Stomach (tissue), 9 donors: ENCODE results near the gene BMP10. TPM values are rescaled to one million over a fixed set of nuclear protein-coding genes. Genes with fewer than 3 reads are reported as not detected.

Experiments
- DNase-seq, 2 donors: peaks; one replicate each; pipeline versions ENCODE4 v3.0.0 to v3.0.0-alpha.2; 2013 to 2019
- H3K27ac ChIP-seq, 5 donors: fragments of 200-600 bp in 4 of 5; sonication (generic) in 4 of 5; one replicate each; pipeline ENCODE4 v1.5.1; 2013 to 2019; ENCODE audit warnings: mild to moderate bottlenecking in 1 of 5, moderate library complexity in 1 of 5
- H3K27me3 ChIP-seq, 3 donors: fragments of 200-600 bp; sonication (generic); one replicate each; pipeline ENCODE4 v1.5.1; 2017 to 2019; ENCODE audit warnings: mixed run types in 1 of 3
- H3K36me3 ChIP-seq, 4 donors: fragments of 200-600 bp; sonication (generic); 1 replicate in 3 of 4; 2 replicates in 1 of 4; pipeline ENCODE4 v1.5.1; 2016 to 2019
- H3K4me1 ChIP-seq, 4 donors: fragments of 200-600 bp; sonication (generic); one replicate each; pipeline ENCODE4 v1.5.1; 2016 to 2019
- H3K4me3 ChIP-seq, 4 donors: fragments of 200-600 bp; sonication (generic) in 3 of 4; one replicate each; pipeline ENCODE4 v1.5.1; 2016 to 2019; ENCODE audit warnings: mild to moderate bottlenecking in 1 of 4
- H3K9me3 ChIP-seq, 4 donors: fragments of 200-600 bp; sonication (generic); one replicate each; pipeline ENCODE4 v1.5.1; 2016 to 2019
- CTCF ChIP-seq, 7 experiments: fragments of 450-650 bp in 4 of 7; fragments of 200-600 bp in 3 of 7; sonication (generic) in 3 of 7; IDR thresholded peaks; one replicate each; pipeline ENCODE4 v1.5.1; 2016 to 2019; ENCODE audit warnings: antibody characterized with exemption in 7 of 7, control low read depth in 2 of 7, mild to moderate bottlenecking in 1 of 7
- EP300 ChIP-seq: sonication (generic); formaldehyde crosslinking; IDR thresholded peaks from one replicate; pipeline ENCODE4 v1.6.1; 2017; ENCODE audit warnings: antibody characterized with exemption
- POLR2A ChIP-seq, 4 donors: fragments of 450-650 bp; IDR thresholded peaks; one replicate each; pipeline ENCODE4 v1.6.1; 2016; ENCODE audit warnings: antibody characterized with exemption in 4 of 4, control low read depth in 2 of 4, mild to moderate bottlenecking in 1 of 4, moderate library complexity in 1 of 4
- POLR2AphosphoS5 ChIP-seq, 3 donors: sonication (generic); formaldehyde crosslinking; IDR thresholded peaks; one replicate each; pipeline ENCODE4 v1.6.1; 2016; ENCODE audit warnings: antibody characterized with exemption in 3 of 3
- WGBS, 5 donors: extraction: QIAGEN DNeasy Blood & Tissue Kit in 3 of 5; methylation state at CpG; one replicate each; pipeline versions ENCODE4 v1.1.5 to v1.1.7; 2013 to 2018; 5-methylcytosine and 5-hydroxymethylcytosine counted together
- intact Hi-C: fragments of 100-400 bp; cut with DNase I; formaldehyde crosslinking; loops from one replicate; pipeline ENCODE4 v1.15.1; 2023; ENCODE audit warnings: low total_unique reads
- polyA plus RNA-seq, 3 donors: library from polyadenylated mRNA; stranded (reverse); fragments of 200-250 nt; gene quantifications; one replicate each; pipeline ENCODE4 v1.2.3, GENCODE V29; 2013
- total RNA-seq, 5 donors: library from RNA; depleted of rRNA; stranded (reverse); fragments of >200 nt; gene quantifications; one replicate each; pipeline versions ENCODE4 v1.1.0 to v1.2.3, GENCODE V29; 2014 to 2016
- donor health status: healthy with polysubstance abuse.
- donor health status: Bipolar disorder and iron deficiency.
- donor health status: healthy.

BMP10 gene
- total and polyA plus RNA-seq, 8 donors: 0.37 TPM; not detected in 7

- no peak for DNase-seq
- Histone ChIP-seq H3K27me3 (no peaks in the 10 kb centered on the region), H3K27ac (peak overlapping the region in 4 of 5 donors; percentile 77 to 83 (median 80)), H3K4me1 (peaks cover 37 to 63% (median 41%) of the 10 kb centered on the region in 4 donors), H3K36me3 (no peaks in the 10 kb centered on the region), H3K4me3 (no peak overlapping the region), H3K9me3 (no peaks in the 10 kb centered on the region)
- intact Hi-C loops: no loop called here
- whole genome bisulfite sequencing, 5 donors: 94 to 100% (median 96%) methylated on average over 2 of the region's 2 CpGs
- TF ChIP-seq CTCF (IDR thresholded peaks at IDR 0.05) (no peak), POLR2A (IDR thresholded peaks at IDR 0.05) (no peak), POLR2AphosphoS5 (IDR thresholded peaks at IDR 0.05) (no peak), EP300 (no peak)
Observed at GRCh38 chr2:68833162-68833561, 38.0 kb downstream of the BMP10 start.

- WGBS, 5 donors: 52 to 67% (median 56%) methylated on average over 8 of the region's 8 CpGs
- peak in 1 of 2 donors; percentile 67 for DNase-seq
- Histone ChIP-seq H3K9me3 (no peaks in the 10 kb centered on the region), H3K27me3 (no peaks in the 10 kb centered on the region), H3K27ac (peak overlapping the region; percentile 65 to 83 (median 79)), H3K36me3 (no peaks in the 10 kb centered on the region), H3K4me3 (no peak overlapping the region), H3K4me1 (peaks cover 37 to 63% (median 42%) of the 10 kb centered on the region in 4 donors)
- TF ChIP-seq POLR2AphosphoS5 (IDR thresholded peaks at IDR 0.05) (peak in 1 of 3 donors; percentile 20), EP300 (no peak), POLR2A (IDR thresholded peaks at IDR 0.05) (no peak), CTCF (IDR thresholded peaks at IDR 0.05) (no peak)
- intact Hi-C loops: no loop called here
Observed at GRCh38 chr2:68832233-68832869, 38.8 kb downstream of the BMP10 start.

GRCh38 chr2:68831686-68832232 lies 39.4 kb downstream of the BMP10 start:
- TF ChIP-seq EP300: no peak
- no peak for TF ChIP-seq POLR2AphosphoS5 (IDR thresholded peaks at IDR 0.05)
- no peak for TF ChIP-seq POLR2A (IDR thresholded peaks at IDR 0.05)
- TF ChIP-seq CTCF (IDR thresholded peaks at IDR 0.05): no peak
- intact Hi-C loops: no loop called here
- WGBS, 5 donors: 66 to 83% (median 77%) methylated on average over 3 of the region's 3 CpGs

GRCh38 chr2:68829749-68830148 lies 41.4 kb downstream of the BMP10 start:
- intact Hi-C loops: no loop called here

More at GRCh38 chr2:68831686-68832232, 39.4 kb downstream of the BMP10 start:
- peak in 1 of 2 donors; percentile 26 for DNase-seq
- Histone ChIP-seq H3K36me3 (no peaks in the 10 kb centered on the region), H3K4me1 (peaks cover 37 to 63% (median 42%) of the 10 kb centered on the region in 4 donors), H3K4me3 (no peak overlapping the region), H3K27me3 (no peaks in the 10 kb centered on the region), H3K27ac (peak overlapping the region; percentile 65 to 83 (median 79)), H3K9me3 (no peaks in the 10 kb centered on the region)

More at GRCh38 chr2:68829749-68830148, 41.4 kb downstream of the BMP10 start:
- H3K27ac ChIP-seq: peak overlapping the region; percentile 68 to 83 (median 77)
- 41 to 59% (median 56%) methylated on average over 2 of the region's 2 CpGs for WGBS, 5 donors
- peaks cover 0 to 5% (median 0%) of the 10 kb centered on the region in 4 donors for H3K36me3 ChIP-seq
- H3K9me3 ChIP-seq: no peaks in the 10 kb centered on the region
- peaks cover 37 to 56% (median 42%) of the 10 kb centered on the region in 4 donors for H3K4me1 ChIP-seq
- no peak overlapping the region for H3K4me3 ChIP-seq
- DNase-seq: no peak
- no peaks in the 10 kb centered on the region for H3K27me3 ChIP-seq
- TF ChIP-seq POLR2AphosphoS5 (IDR thresholded peaks at IDR 0.05) (no peak), EP300 (no peak), CTCF (IDR thresholded peaks at IDR 0.05) (no peak), POLR2A (IDR thresholded peaks at IDR 0.05) (no peak)
